SJCRH30 (cell line): Measurements from ENCODE around the gene RIMKLA. TPM values are rescaled to one million over a fixed set of nuclear protein-coding genes. Genes with fewer than 3 reads are reported as not detected.
A peak's percentile ranks its signal among the peaks of the same experiment; 100 is the strongest.

ENCODE experiments used
- DNase-seq, 2 experiments: peaks; one replicate each; pipeline ENCODE4 v3.0.0-alpha.2; 2015 to 2020
- H3K27ac ChIP-seq: fragments of 250-450 bp; sonication (Bioruptor Pico); 2 replicates; pipeline ENCODE4 v1.5.1; 2020; ENCODE audit warnings: mild to moderate bottlenecking, moderate library complexity
- H3K27me3 ChIP-seq: fragments of 250-450 bp; sonication (Bioruptor Pico); 2 replicates; pipeline ENCODE4 v1.5.1; 2020; ENCODE audit warnings: mild to moderate bottlenecking, moderate library complexity
- H3K36me3 ChIP-seq: fragments of 250-450 bp; sonication (Bioruptor Pico); 2 replicates; pipeline ENCODE4 v1.5.1; 2020; ENCODE audit warnings: mild to moderate bottlenecking, moderate library complexity
- H3K4me1 ChIP-seq: fragments of 250-450 bp; sonication (Bioruptor Pico); 2 replicates; pipeline ENCODE4 v1.5.1; 2020; ENCODE audit warnings: mild to moderate bottlenecking, moderate library complexity
- H3K4me3 ChIP-seq: fragments of 250-450 bp; sonication (Bioruptor Pico); 2 replicates; pipeline ENCODE4 v1.5.1; 2020; ENCODE audit warnings: mild to moderate bottlenecking, moderate library complexity
- H3K9me3 ChIP-seq: fragments of 250-450 bp; sonication (Bioruptor Pico); replicated peaks from 2 replicates; pipeline ENCODE4 v1.5.1; 2020; ENCODE audit warnings: mild to moderate bottlenecking, moderate library complexity
- total RNA-seq: library from RNA; depleted of rRNA; stranded (reverse); fragments of >200 nt; shearing (Covaris generic); gene quantifications from 2 replicates; pipeline ENCODE4 v1.2.3, GENCODE V29; 2014; rRNA removed

RIMKLA gene, protein sequence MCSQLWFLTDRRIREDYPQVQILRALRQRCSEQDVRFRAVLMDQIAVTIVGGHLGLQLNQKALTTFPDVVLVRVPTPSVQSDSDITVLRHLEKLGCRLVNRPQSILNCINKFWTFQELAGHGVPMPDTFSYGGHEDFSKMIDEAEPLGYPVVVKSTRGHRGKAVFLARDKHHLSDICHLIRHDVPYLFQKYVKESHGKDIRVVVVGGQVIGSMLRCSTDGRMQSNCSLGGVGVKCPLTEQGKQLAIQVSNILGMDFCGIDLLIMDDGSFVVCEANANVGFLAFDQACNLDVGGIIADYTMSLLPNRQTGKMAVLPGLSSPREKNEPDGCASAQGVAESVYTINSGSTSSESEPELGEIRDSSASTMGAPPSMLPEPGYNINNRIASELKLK
- 0.02 and 0.10 TPM in 2 replicates for total RNA-seq

DNA sequence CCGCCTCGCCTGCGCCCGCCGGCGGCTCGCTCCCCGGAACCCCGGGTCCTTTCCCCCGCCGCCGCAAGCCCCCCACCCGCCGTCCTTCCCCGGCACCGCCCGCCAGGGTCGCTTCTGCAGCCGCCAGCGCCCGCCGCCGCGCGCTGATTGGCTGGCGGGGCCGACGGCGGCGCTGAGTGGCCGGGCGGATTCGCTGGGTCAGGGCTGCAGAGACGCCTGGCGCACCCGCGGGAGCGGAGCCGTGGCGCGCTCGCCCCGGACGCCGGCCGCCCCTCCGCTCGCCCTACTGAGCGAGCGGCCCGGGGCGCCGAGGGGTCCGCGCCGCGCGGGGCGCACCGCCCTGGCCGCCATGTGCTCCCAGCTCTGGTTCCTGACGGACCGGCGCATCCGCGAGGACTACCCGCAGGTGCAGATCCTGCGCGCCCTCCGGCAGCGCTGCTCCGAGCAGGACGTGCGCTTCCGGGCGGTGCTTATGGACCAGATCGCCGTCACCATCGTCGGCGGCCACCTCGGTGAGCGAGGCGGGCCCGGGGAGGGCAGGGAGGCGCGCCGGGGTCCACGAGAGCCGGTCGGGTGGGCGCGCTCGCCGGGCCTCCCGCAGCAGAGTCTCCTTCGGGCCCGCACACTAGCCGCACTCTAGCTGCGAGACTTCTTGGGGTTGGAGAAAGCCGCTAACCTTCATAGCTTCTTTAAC, at the start of gene RIMKLA:
TSS of gene RIMKLA (plus strand) at position 207 of the 694 bp plus-strand sequence. CDS start at position 350, 143 bp downstream.
- Histone ChIP-seq H3K9me3 (no peaks in the 10 kb centered on the region), H3K36me3 (no peaks in the 10 kb centered on the region), H3K4me3 (peak within 1 kb of the TSS; percentile 58), H3K27ac (no peak within 1 kb of the TSS), H3K4me1 (no peaks in the 10 kb centered on the region; the same call in 1 of the 2 replicates), H3K27me3 (no peaks in the 10 kb centered on the region)
- peak; percentile 48 to 68 for DNase-seq

DNA sequence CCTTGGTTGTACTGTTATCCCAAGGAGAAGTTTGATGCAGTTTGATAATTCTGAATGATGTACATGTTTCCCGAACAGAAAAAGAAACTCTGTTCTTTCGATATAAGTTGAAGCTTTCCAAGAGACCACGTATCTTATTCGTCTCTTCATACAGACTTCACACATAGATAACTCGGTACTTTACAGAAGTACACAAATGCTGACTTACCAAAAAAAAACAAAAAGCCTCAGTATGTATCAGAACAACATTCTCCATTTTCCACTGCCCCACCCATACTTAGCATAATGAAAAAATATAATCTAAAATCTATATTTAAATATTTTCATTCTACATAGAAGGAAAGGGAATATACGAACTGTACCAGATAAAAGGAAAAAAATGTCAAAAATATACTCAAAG, 47.7 kb upstream of the RIMKLA start:
- Histone ChIP-seq H3K36me3 (no peaks in the 10 kb centered on the region; the same call in 1 of the 2 replicates), H3K9me3 (no peaks in the 10 kb centered on the region)

DNA sequence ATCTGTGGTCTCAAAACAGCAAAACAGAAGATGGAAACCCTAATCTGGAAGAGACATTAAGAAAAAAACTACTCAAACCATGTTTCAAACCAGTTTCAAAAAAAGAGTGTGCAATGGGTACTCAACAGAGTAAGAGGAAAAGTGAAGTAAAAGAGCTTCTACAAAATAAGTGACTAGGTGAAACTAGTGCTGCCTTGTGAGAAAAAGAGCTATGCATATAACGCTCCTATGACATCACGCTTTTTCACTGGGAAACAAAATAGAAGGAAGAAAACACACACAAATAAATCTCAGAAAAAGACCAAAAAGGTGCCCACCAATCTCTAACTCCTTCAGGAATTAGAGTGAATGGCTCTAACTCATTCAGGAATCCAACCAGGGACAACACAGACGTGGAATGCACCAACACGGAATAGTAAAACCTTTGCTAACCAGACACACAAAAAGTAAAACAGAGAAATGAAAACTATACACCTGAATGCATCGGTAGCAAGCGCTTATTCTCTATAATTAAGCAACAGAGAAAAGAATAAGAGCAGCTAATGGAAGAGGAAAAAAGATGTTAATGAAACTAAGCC, 46.8 kb upstream of the RIMKLA start:
- H3K27me3 ChIP-seq: no peaks in the 10 kb centered on the region

More for the DNA sequence above, 47.7 kb upstream of the RIMKLA start:
- Histone ChIP-seq H3K4me3 (peak overlapping the region; percentile 99), H3K27ac (no peak overlapping the region), H3K27me3 (no peaks in the 10 kb centered on the region), H3K4me1 (peaks cover 10% of the 10 kb centered on the region; the same call in 1 of the 2 replicates)
- no peak for DNase-seq

DNA sequence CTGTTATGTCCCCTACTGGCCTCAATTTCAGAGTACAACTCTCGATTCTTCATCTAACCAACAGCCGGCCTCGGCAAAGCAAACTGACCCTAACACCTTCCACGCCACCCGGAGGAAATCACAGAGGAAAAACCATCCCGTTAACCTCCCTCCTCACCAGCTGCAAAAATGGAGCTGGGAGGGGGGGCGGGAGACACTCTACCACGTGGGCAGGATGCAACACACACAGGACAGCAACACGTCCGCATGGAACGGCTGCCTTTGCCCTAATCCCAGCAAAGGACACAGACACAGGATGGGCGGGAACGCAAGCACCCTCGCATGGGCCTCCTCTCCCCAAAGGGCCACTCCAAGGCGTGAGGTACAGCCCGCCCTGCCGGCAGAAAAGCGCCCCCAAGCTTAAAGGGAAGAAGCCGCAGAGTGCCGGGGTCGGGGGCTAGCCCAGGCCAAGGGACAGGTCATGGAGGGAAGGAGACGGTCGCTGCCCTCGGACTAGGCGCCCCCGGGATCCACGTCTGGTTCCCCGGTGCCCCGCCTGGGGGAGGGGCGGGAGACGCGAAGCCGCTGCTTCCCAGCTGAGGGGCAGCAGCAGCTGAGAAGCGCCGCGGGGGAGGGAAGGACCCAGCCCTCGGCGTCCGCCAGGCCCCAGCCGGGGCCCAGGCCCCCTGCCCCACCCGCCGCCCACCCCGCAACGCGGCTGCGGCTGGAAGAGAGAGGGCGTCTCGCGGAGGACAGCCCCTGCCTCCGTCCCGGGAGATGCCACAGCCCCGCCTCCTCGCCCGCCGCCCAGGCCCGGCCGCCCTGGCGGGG, 46.1 kb upstream of the RIMKLA start:
- no peaks in the 10 kb centered on the region for H3K27me3 ChIP-seq
- H3K4me3 ChIP-seq: peak overlapping the region; percentile 99
- no peaks in the 10 kb centered on the region for H3K9me3 ChIP-seq
- DNase-seq: peak; percentile 91 to 92
- peak overlapping the region; percentile 99 for H3K27ac ChIP-seq
- peaks cover 11% of the 10 kb centered on the region; the same call in 1 of the 2 replicates for H3K4me1 ChIP-seq
- H3K36me3 ChIP-seq: no peaks in the 10 kb centered on the region

More for the DNA sequence above, 46.8 kb upstream of the RIMKLA start:
- Histone ChIP-seq H3K27ac (peak overlapping the region; percentile 99), H3K4me3 (peak overlapping the region; percentile 99), H3K4me1 (peaks cover 10% of the 10 kb centered on the region; the same call in 1 of the 2 replicates), H3K9me3 (no peaks in the 10 kb centered on the region), H3K36me3 (no peaks in the 10 kb centered on the region; the same call in 1 of the 2 replicates)
- DNase-seq: no peak

DNA sequence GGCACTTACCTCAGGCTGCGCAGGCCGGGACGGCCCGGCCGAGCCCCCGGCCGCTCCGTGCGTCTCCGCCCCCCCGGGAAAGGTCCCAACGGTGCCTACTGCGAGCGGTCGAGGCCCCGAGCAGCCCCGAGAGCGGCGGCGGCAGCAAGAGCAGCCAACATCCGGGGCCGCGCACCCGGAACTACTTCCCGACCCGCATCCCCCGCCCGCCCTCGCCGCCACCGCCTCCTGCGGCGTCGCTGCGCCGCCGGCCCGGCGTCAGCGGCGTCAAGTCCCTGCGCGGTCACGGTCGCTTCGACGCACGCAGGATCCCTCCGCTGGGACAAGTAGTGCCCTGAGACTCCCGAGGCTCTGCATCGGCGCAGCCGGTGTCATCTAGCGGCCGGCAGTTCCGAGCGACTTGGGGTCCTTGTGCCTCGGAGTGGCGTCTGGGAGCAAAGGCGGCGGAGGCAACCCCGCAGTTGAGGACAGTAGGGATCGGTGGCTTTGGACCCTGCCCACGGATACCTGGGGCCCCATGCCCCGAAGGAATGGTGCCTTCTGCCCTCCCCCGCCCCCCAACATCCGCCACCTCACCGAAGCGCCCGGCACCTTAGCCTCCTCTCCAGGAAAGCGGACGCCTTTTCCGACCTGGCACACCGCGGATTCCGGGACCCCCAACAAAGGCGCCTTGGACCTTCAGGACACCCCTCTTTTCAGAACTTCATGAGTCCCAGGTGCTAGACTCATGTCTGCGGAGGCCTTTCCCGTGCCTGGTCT, 45.4 kb upstream of the RIMKLA start, which contains the start of gene FOXJ3:
TSS of gene FOXJ3 (minus strand) at position 186 of the 759 bp plus-strand sequence. CDS start 24,142 bp downstream, outside the sequence.
- Histone ChIP-seq H3K9me3 (no peaks in the 10 kb centered on the region), H3K27ac (peak within 1 kb of the TSS; percentile 99), H3K36me3 (no peaks in the 10 kb centered on the region), H3K4me1 (peaks cover 19% of the 10 kb centered on the region), H3K4me3 (peak within 1 kb of the TSS; percentile 99), H3K27me3 (no peaks in the 10 kb centered on the region)
- peak; percentile 94 to 95 for DNase-seq

DNA sequence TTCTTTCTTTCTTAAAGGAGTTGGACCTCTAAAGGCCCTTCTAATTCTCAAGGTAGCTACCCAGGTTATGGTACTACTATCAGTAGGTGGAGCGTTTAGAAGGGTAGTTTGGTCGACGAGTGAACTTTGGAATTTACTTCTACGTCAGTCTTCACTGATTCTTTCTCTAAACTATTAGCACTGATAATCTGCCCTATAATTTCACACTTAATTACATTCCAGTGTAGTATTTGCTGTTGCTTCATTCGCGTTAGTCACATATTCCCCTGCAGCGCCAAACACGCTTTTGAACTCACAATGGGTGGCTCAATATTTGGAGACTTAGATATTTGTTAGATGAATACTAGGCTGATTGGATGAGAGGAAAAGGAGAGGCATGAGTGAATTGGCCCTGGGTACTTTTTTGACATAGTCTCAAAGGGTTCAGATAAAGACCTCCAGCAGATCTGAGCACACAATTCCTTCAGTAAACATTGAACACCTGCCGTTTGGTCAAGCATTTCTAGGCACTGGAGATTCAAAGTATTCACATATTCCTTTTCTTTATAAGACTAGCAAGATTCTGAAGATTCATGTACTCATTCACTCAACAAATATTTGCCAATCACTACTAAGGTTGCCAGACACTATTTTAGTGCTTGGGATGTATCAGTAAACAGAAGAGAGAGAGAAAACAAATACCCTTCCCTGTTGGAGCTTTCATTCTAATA, 44.6 kb upstream of the RIMKLA start:
- DNase-seq: peak in 1 of 2 experiments; percentile 26
- no peaks in the 10 kb centered on the region for H3K9me3 ChIP-seq
- H3K27me3 ChIP-seq: no peaks in the 10 kb centered on the region
- peak overlapping the region; percentile 99 for H3K4me3 ChIP-seq
- H3K27ac ChIP-seq: peak overlapping the region; percentile 99
- no peaks in the 10 kb centered on the region for H3K36me3 ChIP-seq
- peaks cover 27% of the 10 kb centered on the region for H3K4me1 ChIP-seq

DNA sequence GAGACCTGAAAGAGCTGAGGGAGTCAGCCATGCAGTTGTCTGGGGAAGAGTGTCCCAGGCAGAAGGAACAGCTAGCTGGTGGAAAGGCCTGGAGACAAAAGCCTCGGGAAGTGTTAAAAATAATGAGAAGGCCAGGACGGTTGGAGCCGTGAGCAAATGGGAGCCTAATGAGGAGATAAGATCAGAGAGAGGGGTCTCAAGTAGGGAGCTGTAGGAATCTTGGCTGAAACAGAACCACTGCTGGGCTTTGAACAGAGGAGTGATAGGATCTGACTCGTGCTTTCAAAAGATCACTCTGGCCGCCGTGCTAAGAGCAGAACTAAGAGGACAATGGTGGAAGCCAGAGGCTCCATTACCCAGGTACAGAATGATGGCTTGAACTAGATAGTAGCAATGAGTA, 43.6 kb upstream of the RIMKLA start:
- peaks cover 30% of the 10 kb centered on the region for H3K4me1 ChIP-seq
- H3K27me3 ChIP-seq: no peaks in the 10 kb centered on the region
- H3K36me3 ChIP-seq: no peaks in the 10 kb centered on the region
- H3K27ac ChIP-seq: no peak overlapping the region
- DNase-seq: no peak
- H3K4me3 ChIP-seq: no peak overlapping the region
- no peaks in the 10 kb centered on the region for H3K9me3 ChIP-seq

DNA sequence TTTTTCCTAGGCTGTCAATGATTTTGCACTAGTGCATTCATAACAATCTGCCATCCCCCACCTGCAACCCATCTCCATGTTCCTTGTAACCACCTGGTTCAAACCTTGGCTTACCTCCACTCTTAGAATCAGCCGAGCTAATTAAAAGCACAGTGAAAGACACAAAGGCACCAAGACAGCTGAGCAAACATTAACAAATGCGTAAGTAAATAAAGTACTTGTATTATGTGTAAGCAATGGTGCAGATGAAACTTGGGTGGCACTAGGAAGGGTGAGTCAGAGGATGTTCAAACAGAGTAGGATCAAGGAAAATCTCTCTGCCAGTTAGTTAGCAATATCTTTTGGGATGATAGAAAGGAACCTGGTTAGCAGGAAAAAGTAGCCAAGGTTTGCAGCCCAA, 40.5 kb upstream of the RIMKLA start:
- Histone ChIP-seq H3K27ac (no peak overlapping the region; the same call in 1 of the 2 replicates), H3K4me3 (no peak overlapping the region), H3K27me3 (no peaks in the 10 kb centered on the region), H3K9me3 (no peaks in the 10 kb centered on the region), H3K4me1 (peaks cover 25% of the 10 kb centered on the region), H3K36me3 (no peaks in the 10 kb centered on the region)
- DNase-seq: peak; percentile 68 to 84

DNA sequence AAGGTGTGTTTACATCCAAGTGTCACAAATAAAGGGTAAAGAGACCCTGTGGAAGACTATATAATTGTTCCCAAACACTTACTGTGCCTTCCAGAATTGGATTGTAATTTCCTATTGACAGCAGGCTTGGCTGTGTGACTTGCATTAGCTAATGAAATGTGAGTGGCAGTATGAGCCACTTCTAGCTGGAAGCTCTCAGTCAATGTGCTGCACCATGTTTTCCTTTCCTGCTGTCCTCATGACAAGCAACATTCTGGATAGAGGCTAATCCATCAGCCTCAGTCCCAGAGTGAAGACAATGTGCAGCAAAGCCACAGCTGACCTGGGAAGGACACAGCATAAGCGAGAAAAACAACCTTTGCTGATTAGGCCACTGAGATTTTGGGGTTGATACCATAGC, 39.7 kb upstream of the RIMKLA start:
- H3K4me3 ChIP-seq: no peak overlapping the region
- no peak for DNase-seq
- H3K9me3 ChIP-seq: no peaks in the 10 kb centered on the region
- no peaks in the 10 kb centered on the region for H3K27me3 ChIP-seq
- H3K4me1 ChIP-seq: peaks cover 24% of the 10 kb centered on the region
- no peaks in the 10 kb centered on the region for H3K36me3 ChIP-seq
- no peak overlapping the region for H3K27ac ChIP-seq

DNA sequence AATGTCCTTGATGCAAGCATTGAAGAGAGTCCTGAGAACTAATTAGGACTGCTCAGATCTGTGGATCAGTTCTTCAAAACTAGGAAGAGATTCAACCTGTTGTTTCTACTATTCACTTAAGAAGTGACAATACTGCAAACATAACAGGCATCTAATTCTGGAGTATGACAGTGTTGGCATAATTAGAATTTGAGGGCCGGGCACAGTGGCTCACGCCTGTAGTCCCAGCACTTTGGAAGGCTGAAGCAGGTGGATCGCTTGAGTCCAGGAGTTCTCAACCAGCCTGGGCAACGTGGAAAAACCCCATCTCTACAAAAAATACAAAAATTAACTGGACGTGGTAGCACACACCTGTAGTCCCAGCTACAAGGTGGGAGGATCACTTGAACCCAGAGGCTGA, 37.5 kb upstream of the RIMKLA start:
- Histone ChIP-seq H3K4me1 (peaks cover 20% of the 10 kb centered on the region), H3K27me3 (no peaks in the 10 kb centered on the region)
- DNase-seq: no peak

DNA sequence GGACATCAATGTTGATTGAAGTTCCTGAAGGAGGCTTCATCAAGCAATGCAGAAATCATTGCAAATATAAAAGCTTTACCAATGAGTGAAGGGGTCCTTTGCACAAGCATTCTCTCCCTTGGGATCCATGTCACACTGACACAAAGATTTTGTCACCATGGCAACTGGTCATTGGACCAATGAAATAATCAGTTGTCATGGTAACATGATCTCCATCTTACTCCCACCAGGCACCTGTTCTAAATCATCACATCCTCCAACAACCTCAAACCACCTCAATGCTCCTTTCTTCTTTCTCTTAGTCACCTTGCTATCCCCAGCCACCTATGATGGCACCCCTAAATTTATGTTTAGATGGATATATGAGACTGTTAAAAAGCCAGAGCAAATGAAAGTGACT, 32.1 kb upstream of the RIMKLA start:
- peak; percentile 12 to 63 for DNase-seq
- no peaks in the 10 kb centered on the region for H3K9me3 ChIP-seq
- no peak overlapping the region for H3K4me3 ChIP-seq

More for the DNA sequence above, 37.5 kb upstream of the RIMKLA start:
- H3K4me3 ChIP-seq: no peak overlapping the region
- no peak overlapping the region for H3K27ac ChIP-seq
- no peaks in the 10 kb centered on the region for H3K9me3 ChIP-seq
- no peaks in the 10 kb centered on the region for H3K36me3 ChIP-seq

DNA sequence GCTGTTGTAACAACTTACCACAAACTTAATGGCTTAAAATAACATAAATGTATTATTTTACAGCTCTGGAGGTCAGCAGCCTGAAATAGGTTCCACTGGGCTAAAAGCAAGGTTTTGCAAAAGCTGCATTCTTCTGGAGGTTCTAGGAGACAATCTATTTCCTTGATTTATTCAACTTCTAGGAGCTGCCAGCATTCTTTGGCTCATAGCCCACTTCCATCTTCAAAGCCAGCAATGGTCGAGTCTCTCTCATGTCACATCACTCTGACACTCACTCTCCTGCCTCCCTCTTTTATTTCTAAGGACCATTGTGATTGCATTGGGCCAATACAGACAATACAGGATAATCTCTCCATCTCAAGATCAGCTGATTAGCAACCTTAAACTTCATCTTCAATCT, 30.5 kb upstream of the RIMKLA start:
- no peak for DNase-seq
- Histone ChIP-seq H3K27me3 (no peaks in the 10 kb centered on the region), H3K4me1 (no peaks in the 10 kb centered on the region)

More for the DNA sequence above, 32.1 kb upstream of the RIMKLA start:
- Histone ChIP-seq H3K27me3 (no peaks in the 10 kb centered on the region), H3K27ac (no peak overlapping the region), H3K36me3 (no peaks in the 10 kb centered on the region), H3K4me1 (no peaks in the 10 kb centered on the region)

DNA sequence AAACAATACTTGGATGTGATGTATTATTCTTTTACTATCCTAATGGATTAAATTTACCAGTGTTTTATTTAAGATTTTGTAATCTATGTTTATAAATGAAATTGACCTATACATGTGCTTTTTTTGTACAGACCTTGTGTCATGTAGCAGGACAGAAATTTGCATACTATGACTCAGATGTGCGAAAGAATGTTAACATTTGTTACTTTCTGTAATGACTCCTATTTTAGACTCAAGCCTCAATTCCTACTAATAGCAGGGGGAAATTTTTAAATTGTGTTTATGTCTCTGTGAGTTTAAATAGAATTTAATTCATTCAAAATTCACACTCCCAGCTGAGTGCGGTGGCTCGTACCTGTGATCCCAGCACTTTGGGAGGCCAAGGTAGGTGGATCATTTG, 21.8 kb upstream of the RIMKLA start:
- H3K36me3 ChIP-seq: no peaks in the 10 kb centered on the region

More for the DNA sequence above, 30.5 kb upstream of the RIMKLA start:
- Histone ChIP-seq H3K27ac (no peak overlapping the region), H3K4me3 (no peak overlapping the region), H3K36me3 (no peaks in the 10 kb centered on the region), H3K9me3 (no peaks in the 10 kb centered on the region)

More for the DNA sequence above, 21.8 kb upstream of the RIMKLA start:
- Histone ChIP-seq H3K27me3 (no peaks in the 10 kb centered on the region), H3K27ac (no peak overlapping the region), H3K4me1 (no peaks in the 10 kb centered on the region), H3K4me3 (no peak overlapping the region), H3K9me3 (no peaks in the 10 kb centered on the region)
- no peak for DNase-seq
